PC-3 (cell line): Measurements from ENCODE around the gene KRT2. TPM values are rescaled to one million over a fixed set of nuclear protein-coding genes. Genes with fewer than 3 reads are reported as not detected.

Experiments
- ATAC-seq: fragments of 200-7000 bp; cut with Tn5 transposase; 2 replicates; pipeline ENCODE4 v1.9.1; 2020; ENCODE audit warnings: mild to moderate bottlenecking, moderate library complexity
- BruUV-seq: library from RNA; stranded (reverse); fragments of 400-500 nt; replicated peaks from 2 replicates; lab custom pipeline; 2021; lab: Mats Ljungman, UMichigan
- CTCF ChIA-PET: fragments of 300-600 bp; sonication (Branson Sonifier 250); formaldehyde crosslinking; loops from one replicate; lab custom pipeline; 2022; ENCODE audit warnings: antibody characterized with exemption; lab: Charles Lee
- POLR2A ChIA-PET: fragments of 300-600 bp; sonication (Branson Sonifier 250); formaldehyde crosslinking; loops from one replicate; lab custom pipeline; 2022; ENCODE audit warnings: antibody characterized with exemption; ENCODE audit not compliant: unreplicated experiment; lab: Charles Lee
- DNase-seq: peaks from one replicate; pipeline ENCODE4 v3.0.0-alpha.2; 2015
- H2AFZ ChIP-seq: fragments of 300-600 bp; sonication (generic); 2 replicates; pipeline ENCODE4 v1.6.0; 2016; ENCODE audit warnings: antibody characterized with exemption, low read length
- H3F3A ChIP-seq: fragments of 300-600 bp; sonication (generic); one replicate; pipeline ENCODE4 v1.6.0; 2017; ENCODE audit warnings: antibody characterized with exemption, low read length, control low read depth, mild to moderate bottlenecking; ENCODE audit not compliant: unreplicated experiment
- H3K27ac ChIP-seq: fragments of 300-600 bp; sonication (generic); 2 replicates; pipeline ENCODE4 v1.5.1; 2016; ENCODE audit warnings: mild to moderate bottlenecking, low read length
- H3K27me3 ChIP-seq: fragments of 300-600 bp; sonication (generic); 2 replicates; pipeline ENCODE4 v1.6.1; 2016; ENCODE audit warnings: low read length, mixed read lengths
- H3K36me3 ChIP-seq: fragments of 300-600 bp; sonication (generic); 2 replicates; pipeline ENCODE4 v1.6.1; 2016; ENCODE audit warnings: low read depth, mixed run types, low read length, mixed read lengths
- H3K4me1 ChIP-seq: fragments of 300-600 bp; sonication (generic); 2 replicates; pipeline ENCODE4 v1.5.1; 2016; ENCODE audit warnings: low read length; ENCODE audit not compliant: insufficient read depth
- H3K4me2 ChIP-seq: fragments of 300-600 bp; sonication (generic); 2 replicates; pipeline ENCODE4 v1.6.0; 2016; ENCODE audit warnings: low read length
- H3K4me3 ChIP-seq: fragments of 300-600 bp; sonication (generic); 2 replicates; pipeline ENCODE4 v1.5.1; 2016; ENCODE audit warnings: mild to moderate bottlenecking, low read length, mixed read lengths
- H3K79me2 ChIP-seq: fragments of 300-600 bp; sonication (generic); 2 replicates; pipeline ENCODE4 v1.6.1; 2017; ENCODE audit warnings: low read length, mixed read lengths
- H3K9ac ChIP-seq: fragments of 300-600 bp; sonication (generic); 2 replicates; pipeline ENCODE4 v1.6.0; 2016; ENCODE audit warnings: mild to moderate bottlenecking, low read length
- H3K9me2 ChIP-seq: fragments of 300-600 bp; sonication (generic); replicated peaks from 2 replicates; pipeline ENCODE4 v1.6.1; 2016; ENCODE audit warnings: mixed run types, low read length, mixed read lengths
- H3K9me3 ChIP-seq: fragments of 300-600 bp; sonication (generic); 2 replicates; pipeline ENCODE4 v1.6.1; 2016; ENCODE audit warnings: low read length, mixed read lengths
- H4K20me1 ChIP-seq: fragments of 300-600 bp; sonication (generic); 2 replicates; pipeline ENCODE4 v1.6.1; 2016; ENCODE audit warnings: low read length, mixed read lengths
- CTCF ChIP-seq: fragments of 300-600 bp; sonication (generic); conservative IDR thresholded peaks from 2 replicates; pipeline ENCODE4 v1.5.1; 2017; ENCODE audit warnings: antibody characterized with exemption, low read depth, mild to moderate bottlenecking, low read length
- EZH2 ChIP-seq: fragments of 300-600 bp; sonication (generic); IDR thresholded peaks from one replicate; pipeline ENCODE4 v1.6.1; 2017; ENCODE audit warnings: antibody characterized with exemption, mild to moderate bottlenecking, low read length; ENCODE audit not compliant: unreplicated experiment
- EZH2phosphoT487 ChIP-seq: fragments of 300-600 bp; sonication (generic); IDR thresholded peaks from 2 replicates; pipeline ENCODE4 v1.6.1; 2018; ENCODE audit warnings: mild to moderate bottlenecking, antibody characterized with exemption, low read length, borderline replicate concordance
- intact Hi-C: fragments of 100-400 bp; cut with micrococcal nuclease; formaldehyde crosslinking; loops from 2 replicates; pipeline ENCODE4 v1.9.0; 2023
- total RNA-seq: library from RNA; depleted of rRNA; stranded (reverse); fragments of >200 nt; gene quantifications from 2 replicates; pipeline ENCODE4 v1.2.3, GENCODE V29; 2014

The KRT2 gene
- total RNA-seq, 1 experiment from 2014 or later = not detected

DNA sequence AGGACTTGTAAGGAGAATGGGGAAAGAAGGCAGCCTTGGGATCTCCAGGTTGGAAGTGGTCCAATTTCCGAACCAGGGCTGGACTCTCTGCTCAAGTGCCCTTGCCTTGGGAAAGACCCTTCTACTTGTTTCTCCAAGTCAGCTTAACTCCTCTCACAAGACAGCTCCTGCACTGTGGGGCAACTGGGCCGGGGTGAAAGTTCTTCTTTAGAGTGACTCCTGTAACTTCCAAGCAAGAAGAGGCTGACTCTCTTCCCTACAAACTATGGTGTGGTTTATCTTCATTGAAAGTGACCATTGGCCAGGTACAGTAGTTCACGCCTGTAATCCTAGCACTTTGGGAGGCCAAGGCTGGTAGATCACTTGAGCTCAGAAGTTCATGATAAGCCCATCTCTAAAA, 14.5 kb upstream of the KRT2 start:
- intact Hi-C loops = loop anchor here (2.0 kb wide), 1 partner anchor 204 kb away; no protein-coding TSS in a partner anchor
- Histone ChIP-seq H3K27me3 (peaks cover 30% of the 10 kb centered on the region), H4K20me1 (no peaks in the 10 kb centered on the region), H3K9ac (no peak overlapping the region), H3K4me1 (no peaks in the 10 kb centered on the region), H3K27ac (no peak overlapping the region), H3K4me2 (no peak overlapping the region), H3K36me3 (no peaks in the 10 kb centered on the region), H3K4me3 (no peak overlapping the region), H3K9me3 (no peaks in the 10 kb centered on the region), H2AFZ (no peak overlapping the region), H3K9me2 (no peaks in the 10 kb centered on the region), H3K79me2 (no peaks in the 10 kb centered on the region), H3F3A (no peaks in the 10 kb centered on the region)
- ChIA-PET POLR2A (no interaction called here), CTCF (interaction anchor here (0.6 to 1.7 kb wide), 2 partner anchors 204 to 314 kb away, joined by 3 to 24 read pairs; no protein-coding TSS in a partner anchor)
- BruUV-seq = no TSS peak
- DNase-seq = no peak
- TF ChIP-seq EZH2 (no peak), CTCF (no peak), EZH2phosphoT487 (no peak)
- ATAC-seq = no peak

DNA sequence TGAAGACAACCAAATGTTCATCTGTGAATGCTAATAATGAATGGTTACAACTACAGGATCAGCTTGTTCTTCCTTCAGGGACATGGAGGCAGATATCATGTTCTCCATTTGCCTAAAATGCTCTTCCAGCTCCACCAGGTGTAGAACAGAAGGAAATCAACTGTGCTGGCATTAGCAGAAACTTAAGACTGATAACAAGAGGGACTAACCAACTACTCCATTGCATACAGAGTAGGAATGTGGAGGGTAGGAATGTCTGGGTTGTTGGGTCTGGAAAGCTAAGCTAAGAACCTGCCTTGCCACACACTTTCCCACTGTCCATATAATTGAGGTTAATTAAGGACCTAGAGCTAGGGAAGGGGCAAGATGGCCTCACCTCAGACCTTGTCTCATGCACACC, 11.4 kb upstream of the KRT2 start:
- no TSS peak for BruUV-seq
- Histone ChIP-seq H3K9me3 (no peaks in the 10 kb centered on the region), H4K20me1 (no peaks in the 10 kb centered on the region), H3K79me2 (no peaks in the 10 kb centered on the region), H3K27me3 (peaks cover 30% of the 10 kb centered on the region), H3K9me2 (no peaks in the 10 kb centered on the region), H3K9ac (no peak overlapping the region), H2AFZ (no peak overlapping the region), H3K4me2 (no peak overlapping the region), H3K27ac (no peak overlapping the region), H3K4me3 (no peak overlapping the region), H3K4me1 (no peaks in the 10 kb centered on the region), H3K36me3 (no peaks in the 10 kb centered on the region), H3F3A (no peaks in the 10 kb centered on the region)
- DNase-seq = no peak
- ATAC-seq = no peak
- POLR2A ChIA-PET = no interaction called here
- intact Hi-C loops = no loop called here
- TF ChIP-seq CTCF (no peak), EZH2 (no peak), EZH2phosphoT487 (no peak)
- CTCF ChIA-PET = no interaction called here

- ATAC-seq (no peak), DNase-seq (no peak)
- Histone ChIP-seq H3K4me2 (no peak overlapping the region), H3K9me2 (no peaks in the 10 kb centered on the region), H3F3A (no peaks in the 10 kb centered on the region), H3K4me3 (no peak overlapping the region), H4K20me1 (no peaks in the 10 kb centered on the region), H3K9ac (no peak overlapping the region), H3K9me3 (no peaks in the 10 kb centered on the region), H3K79me2 (no peaks in the 10 kb centered on the region), H3K27me3 (peaks cover 30% of the 10 kb centered on the region), H3K4me1 (no peaks in the 10 kb centered on the region), H3K36me3 (no peaks in the 10 kb centered on the region), H2AFZ (no peak overlapping the region), H3K27ac (no peak overlapping the region)
- intact Hi-C loops = no loop called here
- no peak for TF ChIP-seq EZH2
- no peak for TF ChIP-seq EZH2phosphoT487
- no peak for TF ChIP-seq CTCF
- no TSS peak for BruUV-seq
- ChIA-PET CTCF (no interaction called here), POLR2A (no interaction called here)
Measured at GRCh38 chr12:52662918-52663229, 10.9 kb upstream of the KRT2 start.
